ENCODE results near the gene JMJD1C.

- TF ChIP-seq, protein P1, sequence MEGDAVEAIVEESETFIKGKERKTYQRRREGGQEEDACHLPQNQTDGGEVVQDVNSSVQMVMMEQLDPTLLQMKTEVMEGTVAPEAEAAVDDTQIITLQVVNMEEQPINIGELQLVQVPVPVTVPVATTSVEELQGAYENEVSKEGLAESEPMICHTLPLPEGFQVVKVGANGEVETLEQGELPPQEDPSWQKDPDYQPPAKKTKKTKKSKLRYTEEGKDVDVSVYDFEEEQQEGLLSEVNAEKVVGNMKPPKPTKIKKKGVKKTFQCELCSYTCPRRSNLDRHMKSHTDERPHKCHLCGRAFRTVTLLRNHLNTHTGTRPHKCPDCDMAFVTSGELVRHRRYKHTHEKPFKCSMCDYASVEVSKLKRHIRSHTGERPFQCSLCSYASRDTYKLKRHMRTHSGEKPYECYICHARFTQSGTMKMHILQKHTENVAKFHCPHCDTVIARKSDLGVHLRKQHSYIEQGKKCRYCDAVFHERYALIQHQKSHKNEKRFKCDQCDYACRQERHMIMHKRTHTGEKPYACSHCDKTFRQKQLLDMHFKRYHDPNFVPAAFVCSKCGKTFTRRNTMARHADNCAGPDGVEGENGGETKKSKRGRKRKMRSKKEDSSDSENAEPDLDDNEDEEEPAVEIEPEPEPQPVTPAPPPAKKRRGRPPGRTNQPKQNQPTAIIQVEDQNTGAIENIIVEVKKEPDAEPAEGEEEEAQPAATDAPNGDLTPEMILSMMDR (conservative IDR thresholded peaks at IDR 0.05; ENCODE audit: low read length), result no peak
- TF ChIP-seq EZH2phosphoT487 (IDR thresholded peaks at IDR 0.05; ENCODE audit: borderline replicate concordance), result no peak
These were observed at the start of gene JMJD1C for GRCh38 chr10:63465293-63466143.

All from Loucy (cell line).